Liver (tissue), 9 donors: ENCODE measurements around the gene SPN. TPM values are rescaled to one million over a fixed set of nuclear protein-coding genes. Genes with fewer than 3 reads are reported as not detected.

Experiments used
- DNase-seq: peaks from one replicate; pipeline ENCODE4 v3.0.0-alpha.2; 2017; ENCODE audit warnings: low spot score
- H3K27ac ChIP-seq, 2 donors: one replicate each; pipeline ENCODE4 v1.7.0; 2013; ENCODE audit warnings: inconsistent platforms in 2 of 2, low read length in 2 of 2, control low read depth in 1 of 2, low read depth in 1 of 2, mild to moderate bottlenecking in 1 of 2
- H3K27me3 ChIP-seq, 4 donors: one replicate each; pipeline versions ENCODE4 v1.6.1 to v1.7.0; 2013; ENCODE audit warnings: low read length in 3 of 4, inconsistent platforms in 1 of 4, mild to moderate bottlenecking in 1 of 4, moderate library complexity in 1 of 4; ENCODE audit not compliant: control insufficient read depth in 4 of 4, insufficient read depth in 4 of 4
- H3K36me3 ChIP-seq, 4 donors: one replicate each; pipeline versions ENCODE4 v1.6.1 to v1.7.0; 2013; ENCODE audit warnings: low read length in 3 of 4, mild to moderate bottlenecking in 3 of 4, low read depth in 1 of 4, moderate library complexity in 1 of 4; ENCODE audit not compliant: control insufficient read depth in 4 of 4, insufficient read depth in 3 of 4
- H3K4me1 ChIP-seq, 4 donors: one replicate each; pipeline versions ENCODE4 v1.6.1 to v1.7.0; 2013; ENCODE audit warnings: low read length in 3 of 4, mild to moderate bottlenecking in 3 of 4, moderate library complexity in 1 of 4; ENCODE audit not compliant: control insufficient read depth in 4 of 4, insufficient read depth in 4 of 4
- H3K4me3 ChIP-seq, 3 donors: one replicate each; pipeline versions ENCODE4 v1.6.1 to v1.7.0; 2013; ENCODE audit warnings: low read length in 3 of 3, control low read depth in 1 of 3, low read depth in 1 of 3, mild to moderate bottlenecking in 1 of 3
- H3K9ac ChIP-seq, 2 donors: one replicate each; pipeline ENCODE4 v1.7.0; 2013; ENCODE audit warnings: low read length in 2 of 2, mild to moderate bottlenecking in 2 of 2, moderate library complexity in 2 of 2, control low read depth in 1 of 2, low read depth in 1 of 2
- H3K9me3 ChIP-seq, 4 donors: one replicate each; pipeline versions ENCODE4 v1.6.1 to v1.7.0; 2013; ENCODE audit warnings: low read length in 3 of 4; ENCODE audit not compliant: control insufficient read depth in 4 of 4
- ATF3 ChIP-seq: IDR thresholded peaks from 2 replicates; pipeline ENCODE4 v1.6.1; 2016; ENCODE audit warnings: antibody characterized with exemption
- CTCF ChIP-seq: fragments of 150-350 bp; IDR thresholded peaks from 2 replicates; pipeline ENCODE4 v1.5.1; 2017; ENCODE audit warnings: improper control_type of control experiment, low read depth, low read length; ENCODE audit not compliant: missing input control
- FOXA1 ChIP-seq: IDR thresholded peaks from 2 replicates; pipeline ENCODE4 v1.6.1; 2016; ENCODE audit warnings: antibody characterized with exemption
- FOXA2 ChIP-seq: IDR thresholded peaks from 2 replicates; pipeline ENCODE4 v1.6.1; 2016; ENCODE audit warnings: antibody characterized with exemption
- GABPA ChIP-seq, 2 donors: IDR thresholded peaks in 1 of 2; conservative IDR thresholded peaks in 1 of 2; 2 replicates each; pipeline ENCODE4 v1.6.1; 2016; ENCODE audit warnings: antibody characterized with exemption in 2 of 2, mild to moderate bottlenecking in 1 of 2, moderate library complexity in 1 of 2
- MAX ChIP-seq: IDR thresholded peaks from 2 replicates; pipeline ENCODE4 v1.6.1; 2016; ENCODE audit warnings: antibody characterized with exemption
- NR2F2 ChIP-seq: IDR thresholded peaks from 2 replicates; pipeline ENCODE4 v1.6.1; 2016; ENCODE audit warnings: antibody characterized with exemption
- RAD21 ChIP-seq, 2 donors: IDR thresholded peaks; 2 replicates each; pipeline ENCODE4 v1.6.1; 2016; ENCODE audit warnings: antibody characterized with exemption in 2 of 2, mild to moderate bottlenecking in 2 of 2
- REST ChIP-seq: IDR thresholded peaks from 2 replicates; pipeline ENCODE4 v1.6.1; 2016; ENCODE audit warnings: antibody characterized with exemption, mild to moderate bottlenecking
- RXRA ChIP-seq, 2 donors: IDR thresholded peaks; 2 replicates each; pipeline ENCODE4 v1.6.1; 2017 to 2018; ENCODE audit warnings: antibody characterized with exemption in 2 of 2, mild to moderate bottlenecking in 1 of 2
- SP1 ChIP-seq: IDR thresholded peaks from 2 replicates; pipeline ENCODE4 v1.6.1; 2018; ENCODE audit warnings: antibody characterized with exemption, mild to moderate bottlenecking
- TAF1 ChIP-seq: conservative IDR thresholded peaks from 2 replicates; pipeline ENCODE4 v1.6.1; 2016; ENCODE audit warnings: antibody characterized with exemption, mild to moderate bottlenecking
- YY1 ChIP-seq: IDR thresholded peaks from 2 replicates; pipeline ENCODE4 v1.6.1; 2016; ENCODE audit warnings: antibody characterized with exemption, mild to moderate bottlenecking
- ZBTB33 ChIP-seq: IDR thresholded peaks from 2 replicates; pipeline ENCODE4 v1.6.1; 2016; ENCODE audit warnings: antibody characterized with exemption
- WGBS: extraction: QIAGEN DNeasy Blood & Tissue Kit; methylation state at CpG from one replicate; pipeline ENCODE4 v1.1.7; 2013; 5-methylcytosine and 5-hydroxymethylcytosine counted together
- polyA plus RNA-seq, 2 donors: library from polyadenylated mRNA; stranded (reverse) in 1 of 2; unstranded in 1 of 2; fragments of 200-250 nt in 1 of 2; fragments of >200 nt in 1 of 2; fragmentation: Nextera tagmentation in 1 of 2; extraction: Ambion mirVana in 1 of 2; gene quantifications; one replicate each; pipeline versions ENCODE4 v1.2.1 to v1.2.3, GENCODE V29; 2013 to 2015
- total RNA-seq, 2 donors: library from RNA; depleted of rRNA; stranded (reverse); fragments of >200 nt; gene quantifications; one replicate each; pipeline ENCODE4 v1.2.3, GENCODE V29; 2014
- donor health status: healthy.
- donor health status: healthy.
- donor health status: healthy.
- donor health status: healthy.
- donor health status: healthy.

SPN gene
- total and polyA plus RNA-seq, 4 donors, result 0.85 to 31.2 (median 0.91) TPM

- H3K9ac ChIP-seq, result no peak overlapping the region
- WGBS, result 47% methylated on average over 17 of the region's 17 CpGs
- H3K4me1 ChIP-seq, result peaks cover 0 to 5% (median under 1%) of the 10 kb centered on the region in 4 donors
- no peak overlapping the region for H3K4me3 ChIP-seq
- TF ChIP-seq NR2F2, result no peak
- TF ChIP-seq FOXA1, result no peak
- TF ChIP-seq MAX, result peak; percentile 57
- TF ChIP-seq CTCF, result peak; percentile 62
- TF ChIP-seq SP1, result no peak
- TF ChIP-seq ZBTB33, result no peak
- no peak for TF ChIP-seq YY1
- TF ChIP-seq RAD21 (IDR thresholded peaks at IDR 0.05), result peak; percentile 72 to 77
- no peak for TF ChIP-seq REST
- no peaks in the 10 kb centered on the region for H3K9me3 ChIP-seq
- H3K27ac ChIP-seq, result no peak overlapping the region
- H3K36me3 ChIP-seq, result no peaks in the 10 kb centered on the region
- no peaks in the 10 kb centered on the region for H3K27me3 ChIP-seq
- no peak for DNase-seq
Measured at GRCh38 chr16:29710227-29711219, 47.5 kb downstream of the SPN start.

GRCh38 chr16:29712809-29713208 lies 49.8 kb downstream of the SPN start:
- H3K4me1 ChIP-seq, result peaks cover 0 to 5% (median under 1%) of the 10 kb centered on the region in 4 donors
- no peaks in the 10 kb centered on the region for H3K9me3 ChIP-seq
- no peak for DNase-seq
- H3K36me3 ChIP-seq, result no peaks in the 10 kb centered on the region
- no peak overlapping the region for H3K27ac ChIP-seq
- no peaks in the 10 kb centered on the region for H3K27me3 ChIP-seq
- no peak overlapping the region for H3K4me3 ChIP-seq
- 65% methylated on average over 4 of the region's 4 CpGs for WGBS
- H3K9ac ChIP-seq, result no peak overlapping the region
- no peak for TF ChIP-seq TAF1
- TF ChIP-seq YY1, result no peak
- no peak for TF ChIP-seq NR2F2
- TF ChIP-seq FOXA1, result no peak
- no peak for TF ChIP-seq RXRA (IDR thresholded peaks at IDR 0.05)
- TF ChIP-seq GABPA (IDR thresholded peaks at IDR 0.05 in 1 of 2, conservative IDR thresholded peaks at IDR 0.05 in 1 of 2), result no peak
- TF ChIP-seq FOXA2, result no peak
- TF ChIP-seq SP1, result no peak
- TF ChIP-seq ZBTB33, result no peak
- no peak for TF ChIP-seq REST
- no peak for TF ChIP-seq MAX
- no peak for TF ChIP-seq RAD21 (IDR thresholded peaks at IDR 0.05)
- no peak for TF ChIP-seq ATF3
